A549 (cell line): ENCODE measurements around the gene HNRNPM. TPM values are rescaled to one million over a fixed set of nuclear protein-coding genes. Genes with fewer than 3 reads are reported as not detected.
A peak's percentile ranks its signal among the peaks of the same experiment; 100 is the strongest.

Source experiments
- ATAC-seq, 2 experiments: fragments of 200-7000 bp in 1 of 2; fragments of >200 bp in 1 of 2; cut with Nextera tagmentation in 1 of 2; cut with Tn5 transposase in 1 of 2; 3 replicates each; pipeline versions ENCODE4 v1.8.0 to v1.9.1; 2018 to 2020; ENCODE audit warnings: mild to moderate bottlenecking in 1 of 2, moderate library complexity in 1 of 2
- CTCF ChIA-PET: fragments of 300-600 bp; sonication (Branson Sonifier 250); formaldehyde crosslinking; extraction: SDS; loops from one replicate; lab custom pipeline; 2021; ENCODE audit warnings: antibody characterized with exemption, inconsistent platforms; lab: Yijun Ruan, JAX
- POLR2A ChIA-PET: fragments of 350-600 bp; formaldehyde crosslinking; extraction: SDS; loops from one replicate; lab custom pipeline; 2021; ENCODE audit warnings: antibody characterized with exemption, inconsistent platforms; lab: Yijun Ruan, JAX
- DNase-seq, 2 experiments: peaks; one replicate each; pipeline versions ENCODE4 v3.0.0 to v3.0.0-alpha.2; 2011 to 2016; ENCODE audit warnings: low read depth in 1 of 2, low spot score in 1 of 2
- FAIRE-seq: peaks from 2 replicates; lab custom pipeline; 2011; peaks lifted over from hg19 to GRCh38; lab: Jason Lieb, UNC
- H3K27ac ChIP-seq, 2 experiments: fragments of >200 bp; sonication (Bioruptor Twin); formaldehyde crosslinking; 3 replicates each; pipeline ENCODE4 v1.5.1; 2016 to 2017
- H3K4me1 ChIP-seq: fragments of >200 bp; sonication (Bioruptor Twin); formaldehyde crosslinking; 3 replicates; pipeline ENCODE4 v1.6.1; 2016
- H3K4me2 ChIP-seq: fragments of >200 bp; sonication (Bioruptor Twin); formaldehyde crosslinking; 3 replicates; pipeline ENCODE4 v1.6.1; 2016
- H3K4me3 ChIP-seq: fragments of >200 bp; sonication (Bioruptor Twin); formaldehyde crosslinking; 3 replicates; pipeline ENCODE4 v1.5.1; 2016
- H3K9me3 ChIP-seq: fragments of >200 bp; sonication (Bioruptor Twin); formaldehyde crosslinking; 3 replicates; pipeline ENCODE4 v1.6.1; 2016
- CBX2 ChIP-seq: fragments of 200-600 bp; sonication (generic); IDR thresholded peaks from 2 replicates; pipeline ENCODE4 v1.6.1; 2016; ENCODE audit warnings: low read depth, mild to moderate bottlenecking, borderline replicate concordance
- CBX8 ChIP-seq: fragments of 200-600 bp; sonication (generic); IDR thresholded peaks from 2 replicates; pipeline ENCODE4 v1.6.1; 2016
- ELK1 ChIP-seq: fragments of 150-350 bp; IDR thresholded peaks from 2 replicates; pipeline ENCODE4 v1.6.1; 2014; ENCODE audit warnings: low read depth, mild to moderate bottlenecking, low read length
- EP300 ChIP-seq, 2 experiments: fragments of >200 bp; sonication (Bioruptor Twin); formaldehyde crosslinking; IDR thresholded peaks; 2 replicates in 1 of 2; 3 replicates in 1 of 2; pipeline ENCODE4 v1.6.1; 2016 to 2017
- ESRRA ChIP-seq: fragments of 150-350 bp; IDR thresholded peaks from 2 replicates; pipeline ENCODE4 v1.6.1; 2014; ENCODE audit warnings: mild to moderate bottlenecking, low read length, borderline replicate concordance
- FOSL2 ChIP-seq, 2 experiments: fragments of 450-650 bp in 1 of 2; fragments of >200 bp in 1 of 2; sonication (Bioruptor Twin) in 1 of 2; formaldehyde crosslinking; IDR thresholded peaks; 2 replicates each; pipeline versions ENCODE4 v1.5.0 to v1.6.1; 2016 to 2020; ENCODE audit warnings: mild to moderate bottlenecking in 1 of 2, moderate library complexity in 1 of 2
- HOXA7 ChIP-seq: fragments of 250-450 bp; sonication (Bioruptor Pico); IDR thresholded peaks from 2 replicates; pipeline ENCODE4 v1.5.0; 2020; ENCODE audit warnings: mild to moderate bottlenecking, moderate library complexity
- HOXB5 ChIP-seq: fragments of 250-450 bp; sonication (Bioruptor Pico); IDR thresholded peaks from 2 replicates; pipeline ENCODE4 v1.5.0; 2020; ENCODE audit warnings: mild to moderate bottlenecking, moderate library complexity
- JUNB ChIP-seq: fragments of >200 bp; sonication (Bioruptor Twin); formaldehyde crosslinking; IDR thresholded peaks from 2 replicates; pipeline ENCODE4 v1.6.1; 2016
- MYC ChIP-seq: IDR thresholded peaks from 2 replicates; pipeline ENCODE4 v1.6.1; 2012; ENCODE audit warnings: mild to moderate bottlenecking, inconsistent platforms, low read length, improper control_type of control experiment, borderline replicate concordance
- NFE2L2 ChIP-seq: fragments of 150-350 bp; conservative IDR thresholded peaks from 2 replicates; pipeline ENCODE4 v1.6.1; 2014; ENCODE audit warnings: low read length
- PHF8 ChIP-seq: fragments of 200-600 bp; sonication (generic); IDR thresholded peaks from 2 replicates; pipeline ENCODE4 v1.6.1; 2016; ENCODE audit warnings: low read depth, mild to moderate bottlenecking, antibody characterized with exemption, moderate library complexity, borderline replicate concordance
- POLR2A ChIP-seq: IDR thresholded peaks from 2 replicates; pipeline ENCODE4 v1.6.1; 2012; ENCODE audit warnings: mild to moderate bottlenecking, low read length
- REST ChIP-seq: fragments of 200-600 bp; sonication (generic); IDR thresholded peaks from 2 replicates; pipeline ENCODE4 v1.6.1; 2016; ENCODE audit warnings: antibody characterized with exemption, mild to moderate bottlenecking, moderate library complexity
- SMC3 ChIP-seq: fragments of >200 bp; sonication (Bioruptor Twin); formaldehyde crosslinking; IDR thresholded peaks from 3 replicates; pipeline ENCODE4 v1.6.1; 2018; ENCODE audit warnings: inconsistent platforms
- SREBF2 ChIP-seq: fragments of 450-650 bp; IDR thresholded peaks from 2 replicates; pipeline ENCODE4 v1.6.1; 2014; ENCODE audit warnings: mild to moderate bottlenecking, moderate library complexity
- WGBS: methylation state at CpG from one replicate; pipeline ENCODE4 v1.1.6; 2017; ENCODE audit errors: missing lambda C conversion rate; 5-methylcytosine and 5-hydroxymethylcytosine counted together
- polyA plus RNA-seq, 4 experiments: library from polyadenylated mRNA; depleted of rRNA in 3 of 4; stranded (reverse); fragments of >200 nt; fragmentation: RNase III in 1 of 4; extraction: RNeasy Plus Mini Kit Qiagen cat#74134 plus additional on column Dnase treatment in 1 of 4; gene quantifications; 2 replicates in 3 of 4; 3 replicates in 1 of 4; pipeline ENCODE4 v1.2.3, GENCODE V29; 2011 to 2017
- TF ChIP-seq, protein P1 (sequence below): fragments of >200 bp; sonication (Bioruptor Twin); formaldehyde crosslinking; IDR thresholded peaks from 3 replicates; pipeline ENCODE4 v1.5.1; 2016

HNRNPM gene
- polyA plus RNA-seq, 2 of the 4 experiments (the other 2 are of a cell fraction), result 168 to 352 TPM

DNA sequence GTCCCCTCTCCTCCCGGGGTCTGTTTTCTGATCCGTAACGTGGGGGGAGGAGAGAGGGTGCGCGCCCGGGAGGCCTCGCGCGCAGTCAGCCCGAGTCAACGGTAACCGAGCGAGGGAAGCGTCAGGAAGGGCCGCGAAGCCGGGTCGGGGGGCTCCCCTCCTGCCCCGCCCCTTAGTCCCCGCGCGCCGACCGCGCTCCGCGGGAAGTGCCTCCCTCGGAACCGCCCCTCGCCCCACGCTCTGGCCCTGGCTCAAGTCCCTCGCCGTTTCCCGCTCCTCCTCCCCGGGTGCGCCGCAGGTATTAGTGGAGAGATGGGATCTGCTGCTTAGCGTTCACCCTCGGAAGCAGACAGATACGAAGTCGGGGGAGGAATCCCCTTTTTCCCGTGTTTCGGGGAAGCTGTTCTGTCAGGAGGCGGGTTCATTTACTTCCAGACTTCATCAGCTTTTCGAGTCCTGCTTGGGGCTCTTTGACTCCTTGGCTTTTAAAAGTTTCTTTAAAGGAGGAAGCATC lies 770 bp downstream of the HNRNPM start:
- no peak for TF ChIP-seq HOXB5 (CRISPR knock-in tag)
- TF ChIP-seq SMC3, result no peak
- no peak for TF ChIP-seq ELK1
- no peak for TF ChIP-seq REST
- TF ChIP-seq, all 56 proteins: peak for 0
- peak overlapping the region; percentile 82 for H3K4me3 ChIP-seq
- POLR2A ChIA-PET, result interaction anchor here (1.2 to 2.3 kb wide), 4 partner anchors 17 to 69 kb away, joined by 4 to 19 read pairs (median 11); partner anchors contain the start of genes MARCHF2 and ZNF414
- H3K4me2 ChIP-seq, result peak overlapping the region; percentile 90
- DNase-seq (no peak), FAIRE-seq (no peak), ATAC-seq (peak; percentile 17 to 51; a peak in 4 of 6 replicates)
- CTCF ChIA-PET, result interaction anchor here (1.1 to 1.4 kb wide), 3 partner anchors 37 to 92 kb away, joined by 3 to 5 read pairs (median 3); no protein-coding TSS in a partner anchor
- H3K4me1 ChIP-seq, result peaks cover 37% of the 10 kb centered on the region
- WGBS, result 3% methylated on average over 14 of the region's 45 CpGs
- H3K9me3 ChIP-seq, result no peaks in the 10 kb centered on the region
- peak overlapping the region; percentile 90 to 99 for H3K27ac ChIP-seq

GRCh38 chr19:8446061-8446709 lies 1.4 kb downstream of the HNRNPM start:
- CTCF ChIA-PET, result interaction anchor here (0.6 to 1.5 kb wide), 6 partner anchors 10 to 92 kb away, joined by 3 to 5 read pairs (median 3); partner anchors contain the start of gene MARCHF2
- FAIRE-seq, result no peak

GRCh38 chr19:8449830-8450229 lies 5.1 kb downstream of the HNRNPM start:
- Histone ChIP-seq H3K4me2 (no peak overlapping the region), H3K27ac (no peak overlapping the region), H3K9me3 (no peaks in the 10 kb centered on the region), H3K4me3 (no peak overlapping the region), H3K4me1 (peaks cover 75% of the 10 kb centered on the region)
- ChIA-PET CTCF (interaction anchor here (2.8 kb wide), 1 partner anchor 57 kb away, joined by 10 read pairs; no protein-coding TSS in a partner anchor), POLR2A (no interaction called here)
- TF ChIP-seq SREBF2, result no peak
- no peak for TF ChIP-seq JUNB
- TF ChIP-seq MYC, result no peak
- TF ChIP-seq ESRRA, result no peak
- TF ChIP-seq, protein P1, sequence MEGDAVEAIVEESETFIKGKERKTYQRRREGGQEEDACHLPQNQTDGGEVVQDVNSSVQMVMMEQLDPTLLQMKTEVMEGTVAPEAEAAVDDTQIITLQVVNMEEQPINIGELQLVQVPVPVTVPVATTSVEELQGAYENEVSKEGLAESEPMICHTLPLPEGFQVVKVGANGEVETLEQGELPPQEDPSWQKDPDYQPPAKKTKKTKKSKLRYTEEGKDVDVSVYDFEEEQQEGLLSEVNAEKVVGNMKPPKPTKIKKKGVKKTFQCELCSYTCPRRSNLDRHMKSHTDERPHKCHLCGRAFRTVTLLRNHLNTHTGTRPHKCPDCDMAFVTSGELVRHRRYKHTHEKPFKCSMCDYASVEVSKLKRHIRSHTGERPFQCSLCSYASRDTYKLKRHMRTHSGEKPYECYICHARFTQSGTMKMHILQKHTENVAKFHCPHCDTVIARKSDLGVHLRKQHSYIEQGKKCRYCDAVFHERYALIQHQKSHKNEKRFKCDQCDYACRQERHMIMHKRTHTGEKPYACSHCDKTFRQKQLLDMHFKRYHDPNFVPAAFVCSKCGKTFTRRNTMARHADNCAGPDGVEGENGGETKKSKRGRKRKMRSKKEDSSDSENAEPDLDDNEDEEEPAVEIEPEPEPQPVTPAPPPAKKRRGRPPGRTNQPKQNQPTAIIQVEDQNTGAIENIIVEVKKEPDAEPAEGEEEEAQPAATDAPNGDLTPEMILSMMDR, result no peak
- no peak for TF ChIP-seq POLR2A
- no peak for TF ChIP-seq CBX8
- TF ChIP-seq PHF8, result no peak
- TF ChIP-seq EP300 (IDR thresholded peaks at IDR 0.05), result no peak
- TF ChIP-seq HOXA7 (CRISPR knock-in tag), result no peak
- TF ChIP-seq CBX2, result no peak
- TF ChIP-seq NFE2L2, result no peak
- WGBS, result 90% methylated on average over 7 of the region's 8 CpGs
- DNase-seq, result no peak
- no peak for ATAC-seq
- FAIRE-seq, result no peak

More at GRCh38 chr19:8446061-8446709, 1.4 kb downstream of the HNRNPM start:
- POLR2A ChIA-PET, result interaction anchor here (0.6 kb wide), 1 partner anchor 128 kb away, joined by 3 read pairs; no protein-coding TSS in a partner anchor
- Histone ChIP-seq H3K27ac (peak overlapping the region; percentile 90 to 99), H3K4me1 (peaks cover 44% of the 10 kb centered on the region), H3K4me2 (peak overlapping the region; percentile 90), H3K4me3 (peak overlapping the region; percentile 82)
- DNase-seq (no peak), ATAC-seq (no peak)
- 36% methylated on average over 16 of the region's 16 CpGs for WGBS
- no peak for TF ChIP-seq FOSL2 (IDR thresholded peaks at IDR 0.05)
- TF ChIP-seq FOSL2 (CRISPR knock-in tag; IDR thresholded peaks at IDR 0.05), result no peak
- TF ChIP-seq NFE2L2, result no peak
- TF ChIP-seq, all 56 proteins: peak for 0
- no peaks in the 10 kb centered on the region for H3K9me3 ChIP-seq
